Transverse colon (tissue), 4 donors: ENCODE data around the gene ADRB1. TPM values are rescaled to one million over a fixed set of nuclear protein-coding genes. Genes with fewer than 3 reads are reported as not detected.

Experiments used
- DNase-seq: peaks from one replicate; pipeline ENCODE4 v3.0.0-alpha.2; 2019
- H3K27ac ChIP-seq, 4 donors: fragments of 200-600 bp; sonication (generic); 2 replicates each; pipeline ENCODE4 v1.5.1; 2016 to 2018; ENCODE audit warnings: inconsistent platforms in 4 of 4
- H3K27me3 ChIP-seq: fragments of 200-600 bp; sonication (generic); 2 replicates; pipeline ENCODE4 v1.5.1; 2017; ENCODE audit warnings: inconsistent platforms
- H3K36me3 ChIP-seq, 4 donors: fragments of 200-600 bp; sonication (generic); 2 replicates each; pipeline ENCODE4 v1.5.1; 2017 to 2019; ENCODE audit warnings: inconsistent platforms in 4 of 4
- H3K4me1 ChIP-seq, 4 donors: fragments of 200-600 bp; sonication (generic); 2 replicates each; pipeline ENCODE4 v1.5.1; 2017 to 2020; ENCODE audit warnings: inconsistent platforms in 4 of 4
- H3K4me3 ChIP-seq, 4 donors: fragments of 200-600 bp; sonication (generic); 1 replicate in 1 of 4; 2 replicates in 3 of 4; pipeline versions ENCODE4 v1.5.1 to v1.6.1; 2017 to 2019; ENCODE audit warnings: inconsistent platforms in 4 of 4
- H3K9me3 ChIP-seq, 2 donors: fragments of 200-600 bp; sonication (generic); 2 replicates each; pipeline ENCODE4 v1.5.1; 2017 to 2019; ENCODE audit warnings: inconsistent platforms in 2 of 2
- EP300 ChIP-seq: sonication (generic); formaldehyde crosslinking; IDR thresholded peaks from one replicate; pipeline ENCODE4 v1.6.1; 2017; ENCODE audit warnings: antibody characterized with exemption, low read depth
- POLR2A ChIP-seq: fragments of 450-650 bp; IDR thresholded peaks from one replicate; pipeline ENCODE4 v1.6.1; 2016; ENCODE audit warnings: antibody characterized with exemption, mild to moderate bottlenecking, moderate library complexity
- POLR2AphosphoS5 ChIP-seq, 3 donors: sonication (generic); formaldehyde crosslinking; IDR thresholded peaks; one replicate each; pipeline ENCODE4 v1.6.1; 2016; ENCODE audit warnings: antibody characterized with exemption in 3 of 3
- WGBS, 2 donors: methylation state at CpG; one replicate each; pipeline ENCODE4 v1.1.5; 2018; ENCODE audit warnings: low coverage in 1 of 2; 5-methylcytosine and 5-hydroxymethylcytosine counted together
- in situ Hi-C, 4 donors: fragments of 200-750 bp; cut with MboI; loops; one replicate each; pipeline versions ENCODE4 v1.15.0 to v1.15.1; 2017; ENCODE audit warnings: low sequenced_read_pairs in 3 of 4, low pct_ligation_motif_present in 1 of 4, low pct_unique_long_range_greater_than_20kb in 1 of 4
- intact Hi-C: fragments of 100-400 bp; cut with DNase I; formaldehyde crosslinking; loops from one replicate; pipeline ENCODE4 v1.15.1; 2023; ENCODE audit warnings: low total_unique reads
- total RNA-seq, 4 donors: library from RNA; depleted of rRNA; stranded (reverse); fragments of >200 nt; gene quantifications; one replicate each; pipeline ENCODE4 v1.1.0, GENCODE V29; 2016
- TF ChIP-seq, protein P1 (sequence below), 5 experiments: fragments of 200-600 bp in 3 of 5; fragments of 450-650 bp in 2 of 5; sonication (generic) in 3 of 5; IDR thresholded peaks; 1 replicate in 2 of 5; 2 replicates in 3 of 5; pipeline ENCODE4 v1.5.1; 2016 to 2017; ENCODE audit warnings: antibody characterized with exemption in 5 of 5, inconsistent platforms in 3 of 5, mild to moderate bottlenecking in 2 of 5, moderate library complexity in 1 of 5

ADRB1 gene
- total RNA-seq, 4 donors from 2014 or later, result 1.2 to 1.9 (median 1.4) TPM; not detected in 1

GRCh38 chr10:114029655-114030054 lies 14.0 kb upstream of the ADRB1 start:
- 82 to 89% methylated on average over 4 of the region's 4 CpGs for WGBS, 2 donors
- Histone ChIP-seq H3K36me3 (no peaks in the 10 kb centered on the region), H3K9me3 (no peaks in the 10 kb centered on the region), H3K27ac (no peak overlapping the region), H3K4me1 (peaks cover 0 to 12% (median 3%) of the 10 kb centered on the region in 4 donors), H3K27me3 (no peaks in the 10 kb centered on the region), H3K4me3 (no peak overlapping the region)
- in situ Hi-C loops (no loop called here), intact Hi-C loops (no loop called here)
- no peak for DNase-seq
- TF ChIP-seq, protein P1, sequence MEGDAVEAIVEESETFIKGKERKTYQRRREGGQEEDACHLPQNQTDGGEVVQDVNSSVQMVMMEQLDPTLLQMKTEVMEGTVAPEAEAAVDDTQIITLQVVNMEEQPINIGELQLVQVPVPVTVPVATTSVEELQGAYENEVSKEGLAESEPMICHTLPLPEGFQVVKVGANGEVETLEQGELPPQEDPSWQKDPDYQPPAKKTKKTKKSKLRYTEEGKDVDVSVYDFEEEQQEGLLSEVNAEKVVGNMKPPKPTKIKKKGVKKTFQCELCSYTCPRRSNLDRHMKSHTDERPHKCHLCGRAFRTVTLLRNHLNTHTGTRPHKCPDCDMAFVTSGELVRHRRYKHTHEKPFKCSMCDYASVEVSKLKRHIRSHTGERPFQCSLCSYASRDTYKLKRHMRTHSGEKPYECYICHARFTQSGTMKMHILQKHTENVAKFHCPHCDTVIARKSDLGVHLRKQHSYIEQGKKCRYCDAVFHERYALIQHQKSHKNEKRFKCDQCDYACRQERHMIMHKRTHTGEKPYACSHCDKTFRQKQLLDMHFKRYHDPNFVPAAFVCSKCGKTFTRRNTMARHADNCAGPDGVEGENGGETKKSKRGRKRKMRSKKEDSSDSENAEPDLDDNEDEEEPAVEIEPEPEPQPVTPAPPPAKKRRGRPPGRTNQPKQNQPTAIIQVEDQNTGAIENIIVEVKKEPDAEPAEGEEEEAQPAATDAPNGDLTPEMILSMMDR (IDR thresholded peaks at IDR 0.05), result no peak
- TF ChIP-seq POLR2A (no peak), EP300 (no peak), POLR2AphosphoS5 (IDR thresholded peaks at IDR 0.05) (no peak)

DNA sequence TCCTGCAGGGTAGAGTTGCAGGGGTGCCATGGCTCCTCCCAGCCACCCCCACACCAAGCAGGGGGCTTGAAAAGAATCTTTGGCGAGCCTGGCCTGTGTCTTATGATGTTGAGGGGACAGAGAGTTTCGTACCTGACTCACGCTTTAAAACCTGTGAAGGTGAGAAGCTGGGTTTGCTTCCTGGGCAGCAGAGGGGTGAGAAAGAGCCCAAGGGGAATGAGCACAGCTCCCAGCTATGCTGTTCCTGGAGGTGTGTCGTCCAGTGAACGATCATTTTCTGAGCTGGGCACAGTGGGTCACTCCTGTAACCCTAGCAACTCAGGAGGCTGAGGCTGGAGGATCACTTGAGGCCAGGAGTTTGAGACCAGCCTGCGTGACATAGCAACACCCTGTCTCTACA lies 13.5 kb upstream of the ADRB1 start:
- in situ Hi-C loops (no loop called here), intact Hi-C loops (no loop called here)
- no peaks in the 10 kb centered on the region for H3K27me3 ChIP-seq
- H3K4me1 ChIP-seq, result peaks cover 0 to 12% (median 3%) of the 10 kb centered on the region in 4 donors
- no peaks in the 10 kb centered on the region for H3K36me3 ChIP-seq
- no peak for DNase-seq
- H3K4me3 ChIP-seq, result no peak overlapping the region
- WGBS, 2 donors, result 87% methylated on average over 6 of the region's 6 CpGs; no CpG with 5 or more reads in 1 of the 2 donors
- no peak overlapping the region for H3K27ac ChIP-seq
- H3K9me3 ChIP-seq, result no peaks in the 10 kb centered on the region
- no peak for TF ChIP-seq POLR2A
- TF ChIP-seq POLR2AphosphoS5 (IDR thresholded peaks at IDR 0.05), result no peak
- TF ChIP-seq EP300, result no peak
- TF ChIP-seq, protein P1 (IDR thresholded peaks at IDR 0.05), result no peak

GRCh38 chr10:114031073-114031972 lies 12.3 kb upstream of the ADRB1 start:
- WGBS, 2 donors, result 79 to 92% methylated on average over 6 of the region's 6 CpGs
- Histone ChIP-seq H3K4me1 (peaks cover 0 to 10% (median 3%) of the 10 kb centered on the region in 4 donors), H3K9me3 (no peaks in the 10 kb centered on the region), H3K36me3 (no peaks in the 10 kb centered on the region), H3K27ac (no peak overlapping the region), H3K4me3 (no peak overlapping the region), H3K27me3 (no peaks in the 10 kb centered on the region)
- intact Hi-C loops, result no loop called here
- no peak for TF ChIP-seq POLR2AphosphoS5 (IDR thresholded peaks at IDR 0.05)
- no peak for TF ChIP-seq EP300
- TF ChIP-seq, protein P1 (IDR thresholded peaks at IDR 0.05), result no peak
- TF ChIP-seq POLR2A, result no peak
- DNase-seq, result no peak
- in situ Hi-C loops, result no loop called here

DNA sequence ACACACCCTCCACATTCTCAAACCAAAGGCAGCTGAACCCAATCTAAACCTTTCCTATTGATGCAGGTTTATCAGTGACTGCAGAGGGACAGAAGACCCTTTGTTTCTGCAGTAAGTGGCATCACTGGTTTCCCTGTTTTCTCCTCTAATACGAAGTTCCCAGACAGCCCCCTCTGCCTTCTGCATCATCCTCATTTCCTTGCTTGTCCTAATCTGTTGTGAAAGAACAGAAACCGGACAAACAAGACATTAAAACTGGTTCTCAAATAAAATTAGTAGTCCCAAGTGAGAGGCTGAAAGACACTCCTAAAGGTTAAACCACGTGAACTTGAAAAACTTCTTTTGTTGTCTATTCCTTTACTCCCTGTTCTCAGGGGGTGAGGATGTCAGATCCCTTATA lies 10.1 kb upstream of the ADRB1 start:
- Histone ChIP-seq H3K27ac (no peak overlapping the region), H3K9me3 (no peaks in the 10 kb centered on the region), H3K4me1 (no peaks in the 10 kb centered on the region), H3K27me3 (peaks cover 8% of the 10 kb centered on the region), H3K4me3 (no peak overlapping the region), H3K36me3 (no peaks in the 10 kb centered on the region)
- DNase-seq, result no peak
- in situ Hi-C loops, result no loop called here
- intact Hi-C loops, result no loop called here
- TF ChIP-seq POLR2A, result no peak
- TF ChIP-seq, protein P1 (IDR thresholded peaks at IDR 0.05), result no peak
- no peak for TF ChIP-seq EP300
- TF ChIP-seq POLR2AphosphoS5 (IDR thresholded peaks at IDR 0.05), result no peak
- WGBS, 2 donors, result 50 to 76% methylated on average over 1 to 3 of the region's 3 CpGs
